Measurements from ENCODE around the gene FCN1. TPM values are rescaled to one million over a fixed set of nuclear protein-coding genes. Genes with fewer than 3 reads are reported as not detected.
"Not testable (repeated sequence)": the region's sequence is repeated elsewhere in the genome, so short reads cannot be mapped to it uniquely, and the experiment has no call there.

FCN1 gene
- total RNA-seq, 1 donor from 2014 or later, result not detected

- no peak for TF ChIP-seq CTCF (conservative IDR thresholded peaks at IDR 0.05)
- Mint-ChIP-seq H3K27ac (no peak overlapping the region), H3K36me3 (no peaks in the 10 kb centered on the region), H3K4me1 (ENCODE audit: unreplicated experiment) (no peaks in the 10 kb centered on the region), H3K4me3 (no peak overlapping the region), H3K27me3 (no peaks in the 10 kb centered on the region), H3K9me3 (no peaks in the 10 kb centered on the region)
- DNase-seq (ENCODE audit: extremely low spot score, unreplicated experiment), result peak; percentile 56
These were observed 43.0 kb upstream of the FCN1 start for GRCh38 chr9:134960701-134961181.

- Mint-ChIP-seq H3K4me1 (ENCODE audit: unreplicated experiment) (no peaks in the 10 kb centered on the region), H3K27ac (no peak overlapping the region), H3K36me3 (no peaks in the 10 kb centered on the region), H3K27me3 (no peaks in the 10 kb centered on the region), H3K4me3 (no peak overlapping the region), H3K9me3 (no peaks in the 10 kb centered on the region)
- DNase-seq (ENCODE audit: extremely low spot score, unreplicated experiment), result peak; percentile 57
- TF ChIP-seq CTCF (conservative IDR thresholded peaks at IDR 0.05), result no peak
These were observed 42.2 kb upstream of the FCN1 start for GRCh38 chr9:134959971-134960310.

- Mint-ChIP-seq H3K4me1 (ENCODE audit: unreplicated experiment) (no peaks in the 10 kb centered on the region), H3K9me3 (no peaks in the 10 kb centered on the region), H3K27me3 (no peaks in the 10 kb centered on the region), H3K4me3 (no peak overlapping the region), H3K27ac (no peak overlapping the region), H3K36me3 (no peaks in the 10 kb centered on the region)
- no peak for TF ChIP-seq CTCF (conservative IDR thresholded peaks at IDR 0.05)
- DNase-seq (ENCODE audit: extremely low spot score, unreplicated experiment), result peak; percentile 56
These were observed 41.6 kb upstream of the FCN1 start for GRCh38 chr9:134959126-134959970.

- peak; percentile 56 for DNase-seq (ENCODE audit: extremely low spot score, unreplicated experiment)
- Mint-ChIP-seq H3K9me3 (peaks cover 4% of the 10 kb centered on the region), H3K4me1 (ENCODE audit: unreplicated experiment) (no peaks in the 10 kb centered on the region), H3K4me3 (no peak overlapping the region), H3K27me3 (no peaks in the 10 kb centered on the region), H3K36me3 (no peaks in the 10 kb centered on the region), H3K27ac (no peak overlapping the region)
- TF ChIP-seq CTCF (conservative IDR thresholded peaks at IDR 0.05), result no peak
These were observed 40.2 kb upstream of the FCN1 start for GRCh38 chr9:134957945-134958227.

- peak; percentile 40 for DNase-seq (ENCODE audit: extremely low spot score, unreplicated experiment)
- Mint-ChIP-seq H3K27me3 (no peaks in the 10 kb centered on the region), H3K36me3 (no peaks in the 10 kb centered on the region), H3K4me1 (ENCODE audit: unreplicated experiment) (no peaks in the 10 kb centered on the region), H3K27ac (no peak overlapping the region), H3K9me3 (peaks cover 4% of the 10 kb centered on the region), H3K4me3 (no peak overlapping the region)
- no peak for TF ChIP-seq CTCF (conservative IDR thresholded peaks at IDR 0.05)
These were observed 39.6 kb upstream of the FCN1 start for GRCh38 chr9:134957165-134957944.

GRCh38 chr9:134956387-134956786, 38.7 kb upstream of the FCN1 start:
- not testable (repeated sequence) for H3K27me3 Mint-ChIP-seq, H3K4me3 Mint-ChIP-seq

More at GRCh38 chr9:134956387-134956786, 38.7 kb upstream of the FCN1 start:
- not testable (repeated sequence) for DNase-seq (ENCODE audit: extremely low spot score, unreplicated experiment); H3K36me3 Mint-ChIP-seq; H3K9me3 Mint-ChIP-seq; H3K4me1 Mint-ChIP-seq (ENCODE audit: unreplicated experiment); H3K27ac Mint-ChIP-seq
